GM18498 (cell line): ENCODE results near the gene TAS1R3.
A peak's percentile ranks its signal among the peaks of the same experiment; 100 is the strongest.

Experiments used
- ATAC-seq: cut with Tn5 transposase; IDR thresholded peaks from one replicate; pipeline ENCODE4 v1.9.1; 2021; ENCODE audit warnings: mild to moderate bottlenecking, moderate library complexity; ENCODE audit not compliant: unreplicated experiment

TAS1R3 gene

DNA sequence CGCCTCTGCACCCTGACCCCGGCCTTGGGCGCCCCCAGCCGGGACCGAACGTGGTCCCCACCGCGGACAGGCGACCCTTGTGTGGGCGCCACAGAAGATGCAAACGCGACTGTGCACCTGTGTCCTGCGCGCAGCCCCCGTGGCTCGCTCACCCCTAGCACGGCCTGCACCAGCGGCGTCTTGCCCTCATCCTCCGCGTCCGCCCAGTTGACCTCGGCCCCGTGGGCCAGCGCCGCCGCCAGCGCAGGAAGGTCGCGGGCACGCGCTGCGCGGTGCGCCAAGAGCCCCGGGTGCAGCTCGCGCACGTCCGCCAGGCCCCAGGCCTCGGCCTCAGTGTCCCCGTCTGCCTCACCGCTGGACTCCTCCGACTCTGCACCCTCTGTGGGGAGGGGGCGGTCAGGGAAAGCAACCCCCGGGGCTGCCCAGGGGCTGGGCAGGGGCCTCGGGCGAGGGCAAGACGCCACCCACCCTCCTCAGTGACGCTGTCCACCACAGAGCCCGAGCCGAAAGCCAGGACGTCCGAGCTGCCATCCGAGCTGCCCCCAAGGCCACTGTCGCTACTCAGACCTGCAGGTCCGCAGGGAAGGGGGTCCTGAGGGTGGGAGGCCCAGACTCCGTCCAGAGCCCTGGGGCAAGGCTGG, 36.7 kb upstream of the TAS1R3 start:
- ATAC-seq, result no peak

GRCh38 chr1:1295154-1295923, 35.7 kb upstream of the TAS1R3 start:
- no peak for ATAC-seq

GRCh38 chr1:1296070-1297061, 34.7 kb upstream of the TAS1R3 start:
- no peak for ATAC-seq

- ATAC-seq, result no peak
Measured at GRCh38 chr1:1297802-1298424, 33.2 kb upstream of the TAS1R3 start.

DNA sequence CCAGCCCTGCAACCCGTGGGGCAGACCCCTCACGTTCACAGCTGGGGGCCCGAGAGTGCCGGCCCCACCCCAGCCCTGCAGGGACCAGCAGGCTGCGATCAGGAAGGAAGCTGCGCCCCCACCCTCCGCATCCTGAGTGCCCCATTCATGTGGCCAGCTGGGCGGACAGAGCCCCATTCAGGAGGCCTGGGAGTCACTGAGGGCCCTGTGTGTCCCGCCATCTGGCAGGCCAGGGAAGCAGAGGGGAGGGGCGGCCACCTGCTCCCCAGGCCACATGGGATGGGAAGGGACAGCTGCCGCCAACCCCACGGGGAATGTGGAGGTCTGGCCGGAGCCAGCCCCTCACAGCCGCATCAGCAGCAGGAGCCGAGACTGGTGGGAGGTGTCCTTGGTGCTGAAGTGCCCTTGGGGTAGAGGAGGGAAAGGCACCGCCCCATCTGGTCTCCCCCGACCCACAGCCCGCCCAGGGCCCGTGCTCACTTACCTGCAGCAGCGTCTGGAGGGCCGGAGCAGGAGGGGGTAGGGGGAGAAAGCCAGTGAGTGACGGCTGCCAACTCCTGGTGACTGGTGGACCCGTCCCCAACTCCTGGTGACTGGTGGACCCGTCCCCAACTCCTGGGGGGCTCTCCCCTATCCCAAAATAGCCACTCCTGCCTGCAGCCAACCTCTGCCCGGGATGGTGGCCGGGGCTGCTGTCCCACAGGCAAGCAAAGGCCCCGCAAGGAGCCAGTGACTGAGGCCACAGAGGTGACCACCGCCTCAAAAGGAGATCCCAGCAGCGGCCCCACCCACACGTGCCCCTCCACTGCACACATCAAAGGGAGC, 32.0 kb upstream of the TAS1R3 start:
- ATAC-seq, result no peak

DNA sequence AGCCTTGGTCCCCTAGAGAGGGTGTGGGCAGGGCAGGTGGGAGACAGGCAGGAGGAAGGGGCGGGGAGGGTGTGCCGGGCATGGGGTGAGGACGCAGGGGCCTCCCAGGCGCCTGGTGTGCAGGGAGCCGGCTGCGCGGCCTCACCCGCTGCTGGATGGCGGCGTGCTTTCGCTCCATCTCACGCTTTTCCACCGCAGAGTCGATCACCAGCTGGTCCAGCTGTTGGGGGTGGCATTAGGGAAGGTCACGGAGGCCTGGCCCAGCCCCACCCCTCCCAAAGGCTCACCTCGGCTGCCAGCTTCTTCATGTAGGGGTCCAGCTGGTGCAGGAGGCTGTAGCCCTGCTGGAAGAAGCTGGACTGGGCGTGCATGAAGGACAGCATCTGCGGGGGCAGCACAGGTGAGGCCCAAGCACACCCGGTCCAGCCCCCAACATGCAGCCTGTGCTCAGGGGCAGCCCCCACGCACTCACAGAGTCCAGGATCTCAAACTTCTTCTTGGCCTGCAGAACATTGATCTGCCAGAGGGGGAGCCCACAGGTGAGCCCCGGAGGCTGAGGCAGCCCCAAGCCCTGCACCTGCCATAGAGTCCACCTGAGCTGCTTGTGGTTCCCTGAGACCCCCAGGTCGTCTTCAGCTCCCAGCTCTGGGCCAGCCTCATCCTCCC, 31.3 kb upstream of the TAS1R3 start:
- no peak for ATAC-seq

DNA sequence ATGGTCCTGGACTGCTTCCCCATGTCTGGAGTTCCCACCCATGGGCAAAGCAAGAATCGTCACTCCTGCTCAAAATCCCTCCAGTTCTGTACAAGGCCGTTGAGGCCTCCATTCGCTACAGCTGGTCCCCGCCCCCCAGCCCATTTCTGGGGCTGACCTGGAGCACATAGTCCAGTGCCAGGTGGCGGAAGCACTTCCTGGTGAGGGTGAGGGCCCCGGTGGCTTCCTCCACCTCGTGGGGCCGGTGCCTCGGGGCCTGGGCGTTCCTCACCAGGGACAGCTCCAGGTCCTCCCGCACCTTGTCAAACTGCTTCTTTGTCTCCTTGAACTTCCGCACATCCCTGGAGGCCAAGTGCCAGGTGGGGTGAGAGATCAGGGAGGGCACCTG, 30.7 kb upstream of the TAS1R3 start:
- no peak for ATAC-seq

GRCh38 chr1:1302006-1302430, 29.1 kb upstream of the TAS1R3 start:
- ATAC-seq, result no peak

GRCh38 chr1:1302951-1303509, 28.1 kb upstream of the TAS1R3 start:
- no peak for ATAC-seq

GRCh38 chr1:1303736-1304135, 27.3 kb upstream of the TAS1R3 start:
- ATAC-seq, result no peak

- ATAC-seq, result no peak
Measured at GRCh38 chr1:1304331-1305299, 26.5 kb upstream of the TAS1R3 start.

GRCh38 chr1:1305300-1306069, 25.6 kb upstream of the TAS1R3 start:
- no peak for ATAC-seq

GRCh38 chr1:1306070-1306660, 24.9 kb upstream of the TAS1R3 start:
- ATAC-seq, result no peak

GRCh38 chr1:1306661-1307260, 24.3 kb upstream of the TAS1R3 start:
- no peak for ATAC-seq

DNA sequence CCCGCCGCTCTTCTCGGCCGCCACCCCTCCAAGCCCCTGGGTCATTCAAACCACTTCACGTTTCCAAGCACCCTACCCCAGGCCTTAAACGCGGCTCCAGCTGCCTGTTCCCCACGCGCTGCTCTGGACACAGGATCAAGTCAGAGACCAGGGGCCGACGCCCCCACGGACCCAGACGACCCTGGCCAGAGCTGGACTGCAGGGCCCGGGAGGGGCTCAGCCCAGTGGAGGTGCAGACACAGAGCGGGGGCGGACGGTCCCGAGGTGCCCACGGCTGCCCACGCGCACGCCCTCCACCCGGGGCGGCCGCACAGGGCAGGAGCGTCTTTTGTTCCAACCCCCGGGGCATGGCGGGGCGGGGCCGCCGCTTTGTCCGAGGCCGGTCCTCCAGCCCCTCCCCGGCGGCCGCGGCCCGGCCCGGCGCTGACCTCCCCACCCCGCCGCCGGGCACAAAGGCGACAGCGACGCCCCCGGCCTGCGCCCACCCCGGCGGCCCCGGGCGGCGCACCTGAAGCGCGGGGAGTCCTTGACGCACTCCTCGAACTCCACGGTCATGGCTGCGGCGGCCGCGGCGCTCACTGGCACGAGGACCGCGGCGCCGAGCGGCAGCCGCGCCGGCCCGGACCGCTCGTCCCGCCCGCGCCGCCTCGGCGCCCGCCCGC, 23.7 kb upstream of the TAS1R3 start:
- peak; percentile 13 for ATAC-seq
